GM23338 (cell line): ENCODE measurements around the gene ZNF670. TPM values are rescaled to one million over a fixed set of nuclear protein-coding genes. Genes with fewer than 3 reads are reported as not detected.
A peak's percentile ranks its signal among the peaks of the same experiment; 100 is the strongest.

ENCODE experiments used
- ATAC-seq: fragments of 200-7000 bp; cut with Tn5 transposase; 3 replicates; pipeline ENCODE4 v1.9.1; 2020
- DNase-seq: peaks from one replicate; pipeline ENCODE4 v3.0.0-alpha.2; 2015; ENCODE audit warnings: low spot score
- H2AFZ ChIP-seq: fragments of 200-600 bp; sonication (generic); 2 replicates; pipeline ENCODE4 v1.8.0; 2016; ENCODE audit warnings: antibody characterized with exemption, mild to moderate bottlenecking, moderate library complexity
- H3F3A ChIP-seq: fragments of 200-600 bp; sonication (generic); replicated peaks from 2 replicates; pipeline ENCODE4 v1.8.0; 2017; ENCODE audit warnings: antibody characterized with exemption, mixed run types, low read depth
- H3K27ac ChIP-seq: fragments of 200-600 bp; sonication (generic); 2 replicates; pipeline ENCODE4 v1.6.1; 2016; ENCODE audit warnings: low read depth
- H3K27me3 ChIP-seq: fragments of 200-600 bp; sonication (generic); 2 replicates; pipeline ENCODE4 v1.8.0; 2016; ENCODE audit warnings: mild to moderate bottlenecking, mixed run types, moderate library complexity; ENCODE audit not compliant: insufficient read depth
- H3K36me3 ChIP-seq: fragments of 200-600 bp; sonication (generic); 2 replicates; pipeline ENCODE4 v1.8.0; 2016; ENCODE audit warnings: mild to moderate bottlenecking; ENCODE audit not compliant: insufficient read depth
- H3K4me1 ChIP-seq: fragments of 200-600 bp; sonication (generic); 2 replicates; pipeline ENCODE4 v1.8.0; 2016; ENCODE audit warnings: mild to moderate bottlenecking, moderate library complexity; ENCODE audit not compliant: insufficient read depth
- H3K4me2 ChIP-seq: fragments of 200-600 bp; sonication (generic); 2 replicates; pipeline ENCODE4 v1.7.1; 2017; ENCODE audit warnings: mixed run types
- H3K4me3 ChIP-seq: fragments of 200-600 bp; sonication (generic); 2 replicates; pipeline ENCODE4 v1.6.1; 2016; ENCODE audit warnings: mixed run types
- H3K79me2 ChIP-seq: fragments of 200-600 bp; sonication (generic); replicated peaks from 2 replicates; pipeline ENCODE4 v1.8.0; 2017; ENCODE audit warnings: mild to moderate bottlenecking; ENCODE audit not compliant: insufficient read depth
- H3K9me2 ChIP-seq: fragments of 200-600 bp; sonication (generic); 2 replicates; pipeline ENCODE4 v1.8.0; 2017; ENCODE audit not compliant: insufficient read depth
- H4K20me1 ChIP-seq: fragments of 200-600 bp; sonication (generic); replicated peaks from 2 replicates; pipeline ENCODE4 v1.8.0; 2017; ENCODE audit warnings: mild to moderate bottlenecking; ENCODE audit not compliant: insufficient read depth
- H3K27ac Mint-ChIP-seq: 2 replicates; pipeline ENCODE4 v1.8.0; 2020; ENCODE audit warnings: inconsistent platforms, mild to moderate bottlenecking, moderate library complexity, mixed read lengths
- H3K27me3 Mint-ChIP-seq: 3 replicates; pipeline ENCODE4 v1.8.0; 2022; ENCODE audit warnings: low read depth, mild to moderate bottlenecking, moderate library complexity, mixed read lengths, inconsistent platforms; ENCODE audit not compliant: insufficient read depth, poor library complexity
- H3K36me3 Mint-ChIP-seq: 3 replicates; pipeline ENCODE4 v1.8.0; 2021; ENCODE audit warnings: low read depth, mild to moderate bottlenecking, inconsistent platforms, moderate library complexity, mixed read lengths
- H3K4me1 Mint-ChIP-seq: 3 replicates; pipeline ENCODE4 v1.8.0; 2020; ENCODE audit warnings: mild to moderate bottlenecking, inconsistent platforms, mixed read lengths
- H3K4me3 Mint-ChIP-seq: 3 replicates; pipeline ENCODE4 v1.8.0; 2021; ENCODE audit warnings: moderate library complexity, mild to moderate bottlenecking, inconsistent platforms, mixed read lengths
- H3K9me3 Mint-ChIP-seq: 3 replicates; pipeline ENCODE4 v1.8.0; 2020; ENCODE audit warnings: moderate library complexity, mild to moderate bottlenecking, inconsistent platforms, mixed read lengths
- CREB1 ChIP-seq: fragments of 250-450 bp; sonication (Bioruptor Pico); IDR thresholded peaks from 2 replicates; pipeline ENCODE4 v1.5.0; 2020; ENCODE audit warnings: low read depth, mild to moderate bottlenecking, moderate library complexity
- CTCF ChIP-seq, 2 experiments: fragments of 200-600 bp in 1 of 2; sonication (generic) in 1 of 2; conservative IDR thresholded peaks; 2 replicates each; pipeline versions ENCODE4 v1.5.1 to v1.6.1; 2016 to 2017; ENCODE audit warnings: antibody characterized with exemption in 2 of 2, low read depth in 2 of 2, mild to moderate bottlenecking in 2 of 2, moderate library complexity in 1 of 2
- EZH2 ChIP-seq: fragments of 200-600 bp; sonication (generic); IDR thresholded peaks from one replicate; pipeline ENCODE4 v1.8.0; 2017; ENCODE audit warnings: antibody characterized with exemption, mild to moderate bottlenecking, low read depth; ENCODE audit not compliant: unreplicated experiment
- EZH2phosphoT487 ChIP-seq: fragments of 200-600 bp; sonication (generic); IDR thresholded peaks from one replicate; pipeline ENCODE4 v1.8.1; 2018; ENCODE audit warnings: antibody characterized with exemption; ENCODE audit not compliant: unreplicated experiment
- NANOG ChIP-seq: IDR thresholded peaks from 2 replicates; pipeline ENCODE4 v1.6.1; 2016; ENCODE audit warnings: antibody characterized with exemption, borderline replicate concordance
- POLR2AphosphoS5 ChIP-seq: IDR thresholded peaks from 2 replicates; pipeline ENCODE4 v1.6.1; 2016; ENCODE audit warnings: antibody characterized with exemption, low read depth
- REST ChIP-seq: IDR thresholded peaks from one replicate; pipeline ENCODE4 v1.6.1; 2018; ENCODE audit warnings: antibody characterized with exemption; ENCODE audit not compliant: unreplicated experiment
- STAT1 ChIP-seq: IDR thresholded peaks from one replicate; pipeline ENCODE4 v1.6.1; 2016; ENCODE audit warnings: antibody characterized with exemption; ENCODE audit not compliant: unreplicated experiment
- ZNF331 ChIP-seq: fragments of 250-450 bp; sonication (Bioruptor Pico); IDR thresholded peaks from 2 replicates; pipeline ENCODE4 v1.5.0; 2020; ENCODE audit warnings: low read depth, mild to moderate bottlenecking, moderate library complexity
- polyA plus RNA-seq: library from polyadenylated mRNA; unstranded; fragments of >200 nt; fragmentation: Nextera tagmentation; extraction: Ambion mirVana; gene quantifications from 2 replicates; pipeline ENCODE4 v1.2.1, GENCODE V29; 2016
- total RNA-seq: library from RNA; depleted of rRNA; stranded (reverse); fragments of >200 nt; shearing (Covaris generic); gene quantifications from 2 replicates; pipeline ENCODE4 v1.2.3, GENCODE V29; 2014

Gene ZNF670
- total and polyA plus RNA-seq, 2 experiments from 2014 or later, result 8.0 to 19.3 TPM

- TF ChIP-seq REST, result no peak
- TF ChIP-seq EZH2phosphoT487, result no peak
- TF ChIP-seq POLR2AphosphoS5, result no peak
- no peak for TF ChIP-seq NANOG
- no peak for TF ChIP-seq CTCF (conservative IDR thresholded peaks at IDR 0.05; ENCODE audit: low read depth in 2 of 2)
Measured at GRCh38 chr1:247090455-247090854, 11.8 kb upstream of the ZNF670 start (continued).

- H3K4me1 Mint-ChIP-seq, result peaks cover 6% of the 10 kb centered on the region
- Histone ChIP-seq H3K4me2 (no peak overlapping the region), H4K20me1 (no peaks in the 10 kb centered on the region), H3K36me3 (no peaks in the 10 kb centered on the region), H3K27me3 (no peaks in the 10 kb centered on the region), H3K79me2 (no peaks in the 10 kb centered on the region), H3K4me3 (no peak overlapping the region), H2AFZ (no peak overlapping the region), H3F3A (no peaks in the 10 kb centered on the region), H3K4me1 (no peaks in the 10 kb centered on the region), H3K27ac (no peak overlapping the region), H3K9me2 (no peaks in the 10 kb centered on the region)
- H3K27me3 Mint-ChIP-seq, result peaks cover 4% of the 10 kb centered on the region
- peaks cover 3% of the 10 kb centered on the region for H3K9me3 Mint-ChIP-seq
- DNase-seq, result peak; percentile 15
- H3K4me3 Mint-ChIP-seq, result no peak overlapping the region
- H3K36me3 Mint-ChIP-seq, result no peaks in the 10 kb centered on the region
- H3K27ac Mint-ChIP-seq, result no peak overlapping the region
- ATAC-seq, result peak; percentile 83
- TF ChIP-seq CREB1 (CRISPR knock-in tag), result no peak
- no peak for TF ChIP-seq REST
- TF ChIP-seq POLR2AphosphoS5, result no peak
- TF ChIP-seq EZH2phosphoT487, result no peak
- TF ChIP-seq ZNF331, result no peak
- no peak for TF ChIP-seq EZH2
- TF ChIP-seq NANOG, result no peak
- no peak for TF ChIP-seq STAT1
- no peak for TF ChIP-seq CTCF (conservative IDR thresholded peaks at IDR 0.05; ENCODE audit: low read depth in 2 of 2)
Measured at GRCh38 chr1:247089616-247090375, 11.2 kb upstream of the ZNF670 start.
